Measurements from ENCODE around the gene USP36.
"Not testable (repeated sequence)": the region's sequence is repeated elsewhere in the genome, so short reads cannot be mapped to it uniquely, and the experiment has no call there.

The USP36 gene

GRCh38 chr17:78789149-78789662 is 51.4 kb downstream of the USP36 start:
- DNase-seq = no peak

GRCh38 chr17:78788451-78788850 is 52.2 kb downstream of the USP36 start:
- DNase-seq = no peak

- no peak for DNase-seq
Observed at GRCh38 chr17:78787444-78787843, 53.2 kb downstream of the USP36 start.

GRCh38 chr17:78785663-78786057 is 55.0 kb downstream of the USP36 start:
- DNase-seq = no peak

- no peak for DNase-seq
Observed at GRCh38 chr17:78785011-78785662, 55.5 kb downstream of the USP36 start.

- DNase-seq = no peak
Observed at GRCh38 chr17:78784352-78784751, 56.3 kb downstream of the USP36 start.

- no peak for DNase-seq
Observed at GRCh38 chr17:78783711-78784324, 56.8 kb downstream of the USP36 start.

GRCh38 chr17:78781893-78782304 is 58.7 kb downstream of the USP36 start, which contains the start of gene CYTH1:
CYTH1 (minus strand) TSS chr17:78782273; CDS start chr17:78782223, 50 bp downstream.
- no peak for DNase-seq

GRCh38 chr17:78781104-78781892 is 59.3 kb downstream of the USP36 start:
- DNase-seq = peak; percentile 37

GRCh38 chr17:78780335-78780734 is 60.3 kb downstream of the USP36 start:
- DNase-seq = no peak

- DNase-seq = no peak
Observed at GRCh38 chr17:78779850-78780249, 60.8 kb downstream of the USP36 start.

- not testable (repeated sequence) for DNase-seq
Observed at GRCh38 chr17:78779286-78779651, 61.3 kb downstream of the USP36 start.

GRCh38 chr17:78777881-78778280 is 62.7 kb downstream of the USP36 start:
- no peak for DNase-seq

GRCh38 chr17:78774956-78775571 is 65.5 kb downstream of the USP36 start:
- DNase-seq = no peak

- no peak for DNase-seq
Observed at GRCh38 chr17:78774453-78774852, 66.2 kb downstream of the USP36 start.

- no peak for DNase-seq
Observed at GRCh38 chr17:78771758-78772382, 68.7 kb downstream of the USP36 start.

- no peak for DNase-seq
Observed at GRCh38 chr17:78769196-78769773, 71.3 kb downstream of the USP36 start.

- DNase-seq = no peak
Observed at GRCh38 chr17:78767806-78768205, 72.8 kb downstream of the USP36 start.

- no peak for DNase-seq
Observed at GRCh38 chr17:78766743-78767294, 73.8 kb downstream of the USP36 start.

- no peak for DNase-seq
Observed at GRCh38 chr17:78766225-78766624, 74.4 kb downstream of the USP36 start.

- no peak for DNase-seq
Observed at GRCh38 chr17:78765821-78766220, 74.8 kb downstream of the USP36 start.

GRCh38 chr17:78764871-78765270 is 75.7 kb downstream of the USP36 start:
- no peak for DNase-seq

Measured in fibroblast of skin of back (primary cell).